ENCODE data around the gene TRIM14.

The TRIM14 gene

GRCh38 chr9:98104445-98104881, 14.6 kb downstream of the TRIM14 start:
- H3K4me1 ChIP-seq (ENCODE audit: control insufficient read depth in 1 of 2, insufficient read depth in 2 of 2, low read length in 2 of 2), result no peaks in the 10 kb centered on the region
- H3K27ac ChIP-seq (ENCODE audit: low read length), result no peak overlapping the region
- H3K4me3 ChIP-seq (ENCODE audit: low read depth in 1 of 2, low read length in 2 of 2), result no peak overlapping the region
- peaks cover 0 to 5% of the 10 kb centered on the region in 2 donors for H3K9me3 ChIP-seq (ENCODE audit: control insufficient read depth in 1 of 2, low read length in 2 of 2)
- peaks cover 11 to 26% of the 10 kb centered on the region in 2 donors for H3K36me3 ChIP-seq (ENCODE audit: control insufficient read depth in 1 of 2, insufficient read depth in 2 of 2, low read length in 2 of 2)
- H3K27me3 ChIP-seq (ENCODE audit: low read depth, low read length), result no peaks in the 10 kb centered on the region

- Histone ChIP-seq H3K36me3 (ENCODE audit: control insufficient read depth in 1 of 2, insufficient read depth in 2 of 2, low read length in 2 of 2) (peaks cover 4 to 17% of the 10 kb centered on the region in 2 donors), H3K9me3 (ENCODE audit: control insufficient read depth in 1 of 2, low read length in 2 of 2) (peaks cover 0 to 3% of the 10 kb centered on the region in 2 donors), H3K4me3 (ENCODE audit: low read depth in 1 of 2, low read length in 2 of 2) (no peak overlapping the region), H3K27ac (ENCODE audit: low read length) (no peak overlapping the region), H3K27me3 (ENCODE audit: low read depth, low read length) (no peaks in the 10 kb centered on the region), H3K4me1 (ENCODE audit: control insufficient read depth in 1 of 2, insufficient read depth in 2 of 2, low read length in 2 of 2) (no peaks in the 10 kb centered on the region)
These were observed 17.2 kb downstream of the TRIM14 start for GRCh38 chr9:98101868-98102273.

- no peaks in the 10 kb centered on the region for H3K9me3 ChIP-seq (ENCODE audit: control insufficient read depth in 1 of 2, low read length in 2 of 2)
- peaks cover 3 to 15% of the 10 kb centered on the region in 2 donors for H3K36me3 ChIP-seq (ENCODE audit: control insufficient read depth in 1 of 2, insufficient read depth in 2 of 2, low read length in 2 of 2)
- no peaks in the 10 kb centered on the region for H3K27me3 ChIP-seq (ENCODE audit: low read depth, low read length)
- H3K4me3 ChIP-seq (ENCODE audit: low read depth in 1 of 2, low read length in 2 of 2), result no peak overlapping the region
- no peaks in the 10 kb centered on the region for H3K4me1 ChIP-seq (ENCODE audit: control insufficient read depth in 1 of 2, insufficient read depth in 2 of 2, low read length in 2 of 2)
- no peak overlapping the region for H3K27ac ChIP-seq (ENCODE audit: low read length)
These were observed 17.6 kb downstream of the TRIM14 start for GRCh38 chr9:98101416-98101815.

- H3K4me1 ChIP-seq (ENCODE audit: control insufficient read depth in 1 of 2, insufficient read depth in 2 of 2, low read length in 2 of 2), result no peaks in the 10 kb centered on the region
- no peak overlapping the region for H3K27ac ChIP-seq (ENCODE audit: low read length)
- H3K9me3 ChIP-seq (ENCODE audit: control insufficient read depth in 1 of 2, low read length in 2 of 2), result no peaks in the 10 kb centered on the region
- no peak overlapping the region for H3K4me3 ChIP-seq (ENCODE audit: low read depth in 1 of 2, low read length in 2 of 2)
- no peaks in the 10 kb centered on the region for H3K27me3 ChIP-seq (ENCODE audit: low read depth, low read length)
- H3K36me3 ChIP-seq (ENCODE audit: control insufficient read depth in 1 of 2, insufficient read depth in 2 of 2, low read length in 2 of 2), result peaks cover 4 to 19% of the 10 kb centered on the region in 2 donors
These were observed 18.6 kb downstream of the TRIM14 start for GRCh38 chr9:98100456-98100855.

GRCh38 chr9:98099898-98100297, 19.1 kb downstream of the TRIM14 start:
- Histone ChIP-seq H3K4me1 (ENCODE audit: control insufficient read depth in 1 of 2, insufficient read depth in 2 of 2, low read length in 2 of 2) (no peaks in the 10 kb centered on the region), H3K27ac (ENCODE audit: low read length) (no peak overlapping the region), H3K36me3 (ENCODE audit: control insufficient read depth in 1 of 2, insufficient read depth in 2 of 2, low read length in 2 of 2) (peaks cover 7 to 20% of the 10 kb centered on the region in 2 donors), H3K27me3 (ENCODE audit: low read depth, low read length) (no peaks in the 10 kb centered on the region), H3K9me3 (ENCODE audit: control insufficient read depth in 1 of 2, low read length in 2 of 2) (no peaks in the 10 kb centered on the region), H3K4me3 (ENCODE audit: low read depth in 1 of 2, low read length in 2 of 2) (no peak overlapping the region)

GRCh38 chr9:98099346-98099745, 19.7 kb downstream of the TRIM14 start:
- no peaks in the 10 kb centered on the region for H3K27me3 ChIP-seq (ENCODE audit: low read depth, low read length)
- H3K9me3 ChIP-seq (ENCODE audit: control insufficient read depth in 1 of 2, low read length in 2 of 2), result no peaks in the 10 kb centered on the region
- H3K36me3 ChIP-seq (ENCODE audit: control insufficient read depth in 1 of 2, insufficient read depth in 2 of 2, low read length in 2 of 2), result peaks cover 7 to 22% of the 10 kb centered on the region in 2 donors
- H3K4me3 ChIP-seq (ENCODE audit: low read depth in 1 of 2, low read length in 2 of 2), result no peak overlapping the region
- no peaks in the 10 kb centered on the region for H3K4me1 ChIP-seq (ENCODE audit: control insufficient read depth in 1 of 2, insufficient read depth in 2 of 2, low read length in 2 of 2)
- H3K27ac ChIP-seq (ENCODE audit: low read length), result no peak overlapping the region

GRCh38 chr9:98097836-98098235, 21.2 kb downstream of the TRIM14 start:
- Histone ChIP-seq H3K27me3 (ENCODE audit: low read depth, low read length) (no peaks in the 10 kb centered on the region), H3K9me3 (ENCODE audit: control insufficient read depth in 1 of 2, low read length in 2 of 2) (no peaks in the 10 kb centered on the region), H3K4me1 (ENCODE audit: control insufficient read depth in 1 of 2, insufficient read depth in 2 of 2, low read length in 2 of 2) (no peaks in the 10 kb centered on the region), H3K36me3 (ENCODE audit: control insufficient read depth in 1 of 2, insufficient read depth in 2 of 2, low read length in 2 of 2) (peaks cover 4 to 26% of the 10 kb centered on the region in 2 donors), H3K4me3 (ENCODE audit: low read depth in 1 of 2, low read length in 2 of 2) (no peak overlapping the region), H3K27ac (ENCODE audit: low read length) (no peak overlapping the region)

GRCh38 chr9:98096091-98096490, 22.9 kb downstream of the TRIM14 start:
- Histone ChIP-seq H3K36me3 (ENCODE audit: control insufficient read depth in 1 of 2, insufficient read depth in 2 of 2, low read length in 2 of 2) (peaks cover 4 to 26% of the 10 kb centered on the region in 2 donors), H3K27ac (ENCODE audit: low read length) (no peak overlapping the region), H3K9me3 (ENCODE audit: control insufficient read depth in 1 of 2, low read length in 2 of 2) (no peaks in the 10 kb centered on the region), H3K4me1 (ENCODE audit: control insufficient read depth in 1 of 2, insufficient read depth in 2 of 2, low read length in 2 of 2) (no peaks in the 10 kb centered on the region), H3K4me3 (ENCODE audit: low read depth in 1 of 2, low read length in 2 of 2) (no peak overlapping the region), H3K27me3 (ENCODE audit: low read depth, low read length) (no peaks in the 10 kb centered on the region)

- Histone ChIP-seq H3K27ac (ENCODE audit: low read length) (no peak overlapping the region), H3K9me3 (ENCODE audit: control insufficient read depth in 1 of 2, low read length in 2 of 2) (no peaks in the 10 kb centered on the region), H3K36me3 (ENCODE audit: control insufficient read depth in 1 of 2, insufficient read depth in 2 of 2, low read length in 2 of 2) (peaks cover 4 to 26% of the 10 kb centered on the region in 2 donors), H3K4me1 (ENCODE audit: control insufficient read depth in 1 of 2, insufficient read depth in 2 of 2, low read length in 2 of 2) (no peaks in the 10 kb centered on the region), H3K27me3 (ENCODE audit: low read depth, low read length) (no peaks in the 10 kb centered on the region), H3K4me3 (ENCODE audit: low read depth in 1 of 2, low read length in 2 of 2) (no peak overlapping the region)
These were observed 23.6 kb downstream of the TRIM14 start for GRCh38 chr9:98095401-98095800.

GRCh38 chr9:98094851-98095250, 24.2 kb downstream of the TRIM14 start:
- Histone ChIP-seq H3K4me1 (ENCODE audit: control insufficient read depth in 1 of 2, insufficient read depth in 2 of 2, low read length in 2 of 2) (no peaks in the 10 kb centered on the region), H3K27me3 (ENCODE audit: low read depth, low read length) (no peaks in the 10 kb centered on the region), H3K9me3 (ENCODE audit: control insufficient read depth in 1 of 2, low read length in 2 of 2) (no peaks in the 10 kb centered on the region), H3K27ac (ENCODE audit: low read length) (no peak overlapping the region), H3K4me3 (ENCODE audit: low read depth in 1 of 2, low read length in 2 of 2) (no peak overlapping the region), H3K36me3 (ENCODE audit: control insufficient read depth in 1 of 2, insufficient read depth in 2 of 2, low read length in 2 of 2) (peaks cover 4 to 26% of the 10 kb centered on the region in 2 donors)

- Histone ChIP-seq H3K36me3 (ENCODE audit: control insufficient read depth in 1 of 2, insufficient read depth in 2 of 2, low read length in 2 of 2) (peaks cover 4 to 26% of the 10 kb centered on the region in 2 donors), H3K4me3 (ENCODE audit: low read depth in 1 of 2, low read length in 2 of 2) (no peak overlapping the region), H3K27ac (ENCODE audit: low read length) (no peak overlapping the region), H3K4me1 (ENCODE audit: control insufficient read depth in 1 of 2, insufficient read depth in 2 of 2, low read length in 2 of 2) (no peaks in the 10 kb centered on the region), H3K9me3 (ENCODE audit: control insufficient read depth in 1 of 2, low read length in 2 of 2) (no peaks in the 10 kb centered on the region), H3K27me3 (ENCODE audit: low read depth, low read length) (no peaks in the 10 kb centered on the region)
These were observed 24.7 kb downstream of the TRIM14 start for GRCh38 chr9:98094316-98094715.

- peaks cover 0 to 4% of the 10 kb centered on the region in 2 donors for H3K4me1 ChIP-seq (ENCODE audit: control insufficient read depth in 1 of 2, insufficient read depth in 2 of 2, low read length in 2 of 2)
- H3K36me3 ChIP-seq (ENCODE audit: control insufficient read depth in 1 of 2, insufficient read depth in 2 of 2, low read length in 2 of 2), result peaks cover 4 to 17% of the 10 kb centered on the region in 2 donors
- H3K27ac ChIP-seq (ENCODE audit: low read length), result no peak overlapping the region
- no peak overlapping the region for H3K4me3 ChIP-seq (ENCODE audit: low read depth in 1 of 2, low read length in 2 of 2)
- no peaks in the 10 kb centered on the region for H3K9me3 ChIP-seq (ENCODE audit: control insufficient read depth in 1 of 2, low read length in 2 of 2)
- no peaks in the 10 kb centered on the region for H3K27me3 ChIP-seq (ENCODE audit: low read depth, low read length)
These were observed 26.4 kb downstream of the TRIM14 start for GRCh38 chr9:98092613-98092931.
